ENCODE results near the gene RNF220. TPM values are rescaled to one million over a fixed set of nuclear protein-coding genes. Genes with fewer than 3 reads are reported as not detected.

Gene RNF220
- total RNA-seq, 4 donors from 2014 or later: 116 to 140 (median 123) TPM

GRCh38 chr1:44489481-44489880 is 84.4 kb downstream of the RNF220 start:
- no peak for DNase-seq (ENCODE audit: low spot score in 2 of 2)
- TF ChIP-seq POLR2A (IDR thresholded peaks at IDR 0.05): no peak
- TF ChIP-seq, protein P1, sequence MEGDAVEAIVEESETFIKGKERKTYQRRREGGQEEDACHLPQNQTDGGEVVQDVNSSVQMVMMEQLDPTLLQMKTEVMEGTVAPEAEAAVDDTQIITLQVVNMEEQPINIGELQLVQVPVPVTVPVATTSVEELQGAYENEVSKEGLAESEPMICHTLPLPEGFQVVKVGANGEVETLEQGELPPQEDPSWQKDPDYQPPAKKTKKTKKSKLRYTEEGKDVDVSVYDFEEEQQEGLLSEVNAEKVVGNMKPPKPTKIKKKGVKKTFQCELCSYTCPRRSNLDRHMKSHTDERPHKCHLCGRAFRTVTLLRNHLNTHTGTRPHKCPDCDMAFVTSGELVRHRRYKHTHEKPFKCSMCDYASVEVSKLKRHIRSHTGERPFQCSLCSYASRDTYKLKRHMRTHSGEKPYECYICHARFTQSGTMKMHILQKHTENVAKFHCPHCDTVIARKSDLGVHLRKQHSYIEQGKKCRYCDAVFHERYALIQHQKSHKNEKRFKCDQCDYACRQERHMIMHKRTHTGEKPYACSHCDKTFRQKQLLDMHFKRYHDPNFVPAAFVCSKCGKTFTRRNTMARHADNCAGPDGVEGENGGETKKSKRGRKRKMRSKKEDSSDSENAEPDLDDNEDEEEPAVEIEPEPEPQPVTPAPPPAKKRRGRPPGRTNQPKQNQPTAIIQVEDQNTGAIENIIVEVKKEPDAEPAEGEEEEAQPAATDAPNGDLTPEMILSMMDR (IDR thresholded peaks at IDR 0.05): no peak
- intact Hi-C loops (cut with DNase I; ENCODE audit: low total_unique reads): no loop called here
- 83 to 86% methylated on average over 5 of the region's 5 CpGs for WGBS, 2 donors
- no peak overlapping the region for H3K4me3 ChIP-seq (ENCODE audit: low read depth, poor library complexity, severe bottlenecking)

DNA sequence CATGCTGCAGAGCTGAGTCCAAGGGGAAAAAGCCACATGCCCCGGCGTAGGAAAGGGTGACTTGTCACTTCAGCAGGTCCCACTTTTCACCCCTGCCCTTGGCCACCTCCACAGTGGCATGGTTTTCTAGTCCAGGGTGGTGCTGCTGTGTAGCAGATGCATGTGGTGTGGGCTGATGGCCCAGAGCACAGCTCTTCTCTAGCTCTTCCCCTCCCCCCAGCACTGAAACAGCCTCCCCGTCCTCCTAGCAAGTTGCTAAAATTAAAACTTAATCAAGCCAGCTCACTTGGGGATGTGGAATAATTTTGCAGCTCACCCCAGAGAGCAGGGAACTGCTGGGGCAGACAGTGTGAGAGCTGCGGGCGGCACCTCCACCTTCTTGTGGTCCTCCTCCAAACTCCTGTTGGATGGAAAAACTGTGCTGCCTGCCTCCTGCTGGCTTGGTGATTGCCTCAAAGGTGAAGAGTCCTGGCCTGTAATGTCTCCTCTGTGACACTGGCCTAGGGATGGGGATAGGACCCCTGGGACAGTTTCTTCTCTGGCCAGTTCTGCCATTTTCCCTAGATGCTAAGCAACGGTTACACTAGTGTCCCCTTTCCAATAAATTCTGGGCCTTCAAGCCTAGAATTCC is 91.6 kb downstream of the RNF220 start:
- no peak overlapping the region for H3K4me3 ChIP-seq (ENCODE audit: low read depth, poor library complexity, severe bottlenecking)
- WGBS, 2 donors: 82 to 91% methylated on average over 6 of the region's 6 CpGs
- no peak for TF ChIP-seq POLR2A (IDR thresholded peaks at IDR 0.05)
- TF ChIP-seq, protein P1 (IDR thresholded peaks at IDR 0.05): no peak
- DNase-seq (ENCODE audit: low spot score in 2 of 2): peak in 1 of 2 donors; percentile 42
- intact Hi-C loops (cut with DNase I; ENCODE audit: low total_unique reads): loop anchor here (10.0 kb wide), 1 partner anchor 1068 kb away; no protein-coding TSS in a partner anchor

GRCh38 chr1:44497422-44498170 is 92.5 kb downstream of the RNF220 start:
- DNase-seq (ENCODE audit: low spot score in 2 of 2): no peak
- intact Hi-C loops (cut with DNase I; ENCODE audit: low total_unique reads): loop anchor here (10.0 kb wide), 1 partner anchor 1067 kb away; no protein-coding TSS in a partner anchor
- no peak overlapping the region for H3K4me3 ChIP-seq (ENCODE audit: low read depth, poor library complexity, severe bottlenecking)
- TF ChIP-seq POLR2A (IDR thresholded peaks at IDR 0.05): no peak
- 76% methylated on average over 12 of the region's 12 CpGs for WGBS, 2 donors

- intact Hi-C loops (cut with DNase I; ENCODE audit: low total_unique reads): loop anchor here (10.0 kb wide), 1 partner anchor 1065 kb away; no protein-coding TSS in a partner anchor
- 77 to 82% methylated on average over 3 of the region's 3 CpGs for WGBS, 2 donors
- H3K4me3 ChIP-seq (ENCODE audit: low read depth, poor library complexity, severe bottlenecking): no peak overlapping the region
- peak in 1 of 2 donors; percentile 3 for DNase-seq (ENCODE audit: low spot score in 2 of 2)
- no peak for TF ChIP-seq POLR2A (IDR thresholded peaks at IDR 0.05)
- TF ChIP-seq, protein P1 (IDR thresholded peaks at IDR 0.05): no peak
Measured at GRCh38 chr1:44499306-44499705, 94.3 kb downstream of the RNF220 start.

GRCh38 chr1:44500181-44501046 is 95.4 kb downstream of the RNF220 start:
- H3K4me3 ChIP-seq (ENCODE audit: low read depth, poor library complexity, severe bottlenecking): no peak overlapping the region
- intact Hi-C loops (cut with DNase I; ENCODE audit: low total_unique reads): no loop called here
- no peak for DNase-seq (ENCODE audit: low spot score in 2 of 2)
- TF ChIP-seq, protein P1 (IDR thresholded peaks at IDR 0.05): no peak
- no peak for TF ChIP-seq POLR2A (IDR thresholded peaks at IDR 0.05)
- WGBS, 2 donors: 52 to 54% methylated on average over 17 of the region's 17 CpGs
